NOMO-1 treated with dmso at 0.1 percent for 144 hours (cell line): Measurements from ENCODE around the gene PPP4R2.
"Not testable (repeated sequence)": the region's sequence is repeated elsewhere in the genome, so short reads cannot be mapped to it uniquely, and the experiment has no call there.

ENCODE experiments used
- DNase-seq: peaks from one replicate; lab custom pipeline; 2025; ENCODE audit not compliant: unreplicated experiment; lab: John Stamatoyannopoulos, UW

The PPP4R2 gene

DNA sequence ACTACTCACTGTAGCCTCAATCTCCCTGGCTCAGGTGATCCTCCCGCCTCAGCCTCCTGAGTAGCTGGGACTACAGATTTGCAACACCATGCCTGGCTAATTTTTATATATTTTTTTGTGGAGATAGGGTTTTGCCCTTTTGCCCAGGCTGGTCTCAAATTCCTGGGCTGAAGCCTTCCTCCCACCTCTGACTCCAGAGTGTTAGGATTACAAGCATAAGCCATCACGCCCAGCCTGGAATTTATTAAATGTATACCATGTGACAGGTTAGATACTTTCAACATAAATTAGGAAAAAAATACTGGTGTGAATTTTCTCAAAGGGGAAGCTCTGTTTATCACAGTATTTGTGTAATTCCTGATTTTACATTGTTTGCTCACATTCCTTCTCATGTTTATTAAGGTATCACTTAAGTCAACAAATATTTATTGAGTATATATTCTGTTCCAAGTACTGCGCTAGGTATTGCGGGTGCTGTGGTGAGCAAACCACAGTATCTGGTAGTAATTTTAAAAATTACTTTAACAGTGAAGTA is 24.8 kb downstream of the PPP4R2 start:
- DNase-seq, result no peak

DNA sequence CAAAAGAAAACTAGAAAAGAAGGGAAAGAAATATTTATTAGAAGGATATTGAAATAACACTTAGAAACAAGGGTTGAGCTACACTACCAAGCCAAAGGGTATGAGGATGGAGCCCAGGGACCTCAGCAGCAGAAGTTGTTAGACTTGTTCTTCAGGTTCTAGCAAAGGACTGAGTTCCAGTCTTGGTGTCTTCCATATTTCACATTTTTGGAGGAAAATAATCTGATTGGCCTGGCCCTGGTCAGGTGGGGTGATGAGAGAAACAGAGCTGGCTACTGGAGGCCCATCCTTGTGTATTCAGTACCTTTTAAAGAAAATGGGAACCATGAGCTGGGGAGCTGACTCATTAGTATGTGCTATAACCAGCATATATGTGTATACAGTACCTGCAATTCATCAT is 28.2 kb downstream of the PPP4R2 start:
- DNase-seq, result no peak

DNA sequence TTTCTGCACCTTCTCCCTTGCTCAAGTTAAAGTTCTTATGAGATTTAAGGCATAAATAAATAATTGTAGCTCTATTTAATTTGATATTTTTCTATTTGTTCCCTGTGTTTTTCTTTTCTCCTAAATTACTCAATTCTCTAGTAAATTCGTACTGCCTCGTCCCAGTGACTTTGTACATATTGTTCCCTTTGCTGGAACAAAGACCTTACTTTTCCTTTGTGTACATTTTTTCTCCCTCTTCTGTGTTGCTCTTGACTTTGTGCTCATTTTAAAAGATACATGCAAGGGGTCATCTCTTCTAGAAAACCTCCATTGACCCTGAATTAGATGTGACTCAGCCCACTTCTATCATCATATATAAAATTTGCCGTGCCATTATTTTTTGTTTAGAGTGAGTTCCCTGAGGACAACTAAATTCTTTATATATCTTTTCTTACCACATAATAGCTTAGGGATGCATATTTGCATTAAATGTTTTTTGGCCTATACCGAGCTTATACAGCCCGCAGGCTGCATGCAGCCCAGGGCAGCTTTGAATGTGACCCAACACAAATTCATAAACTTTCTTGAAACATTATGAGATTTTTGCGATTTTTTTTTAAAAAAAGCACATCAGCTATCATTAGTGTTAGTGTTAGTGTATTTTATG is 29.6 kb downstream of the PPP4R2 start:
- DNase-seq, result no peak

DNA sequence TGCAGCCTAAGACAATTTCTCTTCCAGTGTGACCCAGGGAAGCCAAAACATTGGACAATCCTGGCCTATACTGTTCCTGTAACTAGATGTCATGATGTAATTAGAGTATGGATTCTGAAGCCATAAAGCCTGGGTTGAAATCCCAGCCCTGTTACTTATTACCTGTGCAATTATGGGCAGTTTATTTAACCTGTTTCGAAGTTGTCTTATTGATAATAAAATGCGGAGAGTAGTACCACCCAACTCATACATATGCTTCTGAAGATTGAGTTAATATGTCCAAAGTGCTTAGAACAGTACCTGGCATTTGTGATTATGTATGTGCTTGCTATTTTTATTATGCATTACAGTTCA is 30.1 kb downstream of the PPP4R2 start:
- no peak for DNase-seq

DNA sequence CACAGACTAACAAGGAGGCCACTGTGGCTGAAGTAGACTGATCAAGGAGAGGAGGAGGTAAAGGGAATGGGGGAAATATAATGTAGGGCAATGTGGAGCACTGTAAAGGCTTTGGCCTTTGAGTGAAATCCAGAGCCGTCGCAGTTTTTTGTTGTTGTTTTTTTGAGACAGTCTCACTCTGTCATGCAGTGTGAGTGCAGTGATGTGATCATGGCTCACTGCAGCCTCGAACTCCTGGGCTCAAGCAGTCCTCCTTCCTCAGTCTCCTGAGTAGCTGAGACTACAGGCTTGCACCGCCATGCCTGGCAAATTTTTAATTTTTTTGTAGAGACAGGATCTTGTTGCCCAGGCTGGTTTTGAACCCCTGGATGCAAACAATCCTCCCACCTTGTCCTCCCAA is 32.2 kb downstream of the PPP4R2 start:
- DNase-seq, result no peak

DNA sequence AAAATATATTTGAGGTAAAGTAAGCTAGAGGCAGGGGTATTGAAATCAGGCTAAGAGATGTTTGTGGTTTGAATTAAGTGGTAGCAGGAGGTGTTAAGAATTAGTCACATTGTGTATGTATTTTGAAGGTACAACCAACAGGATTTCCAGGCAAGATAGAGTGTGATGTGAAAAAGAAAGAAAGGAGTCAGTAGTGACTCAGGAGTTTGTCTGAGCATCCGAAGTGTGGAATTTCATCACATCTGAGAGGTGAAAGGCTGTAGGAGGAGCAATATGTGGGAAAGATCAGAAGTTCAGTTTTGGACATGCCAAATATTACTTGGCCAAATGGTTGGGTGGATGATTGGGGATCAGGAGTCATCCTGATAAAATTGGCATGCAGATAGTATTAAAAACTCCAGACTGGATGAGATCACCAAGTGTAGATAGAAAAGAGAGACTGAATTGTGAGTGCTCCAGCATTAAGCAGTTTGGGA is 32.7 kb downstream of the PPP4R2 start:
- no peak for DNase-seq

DNA sequence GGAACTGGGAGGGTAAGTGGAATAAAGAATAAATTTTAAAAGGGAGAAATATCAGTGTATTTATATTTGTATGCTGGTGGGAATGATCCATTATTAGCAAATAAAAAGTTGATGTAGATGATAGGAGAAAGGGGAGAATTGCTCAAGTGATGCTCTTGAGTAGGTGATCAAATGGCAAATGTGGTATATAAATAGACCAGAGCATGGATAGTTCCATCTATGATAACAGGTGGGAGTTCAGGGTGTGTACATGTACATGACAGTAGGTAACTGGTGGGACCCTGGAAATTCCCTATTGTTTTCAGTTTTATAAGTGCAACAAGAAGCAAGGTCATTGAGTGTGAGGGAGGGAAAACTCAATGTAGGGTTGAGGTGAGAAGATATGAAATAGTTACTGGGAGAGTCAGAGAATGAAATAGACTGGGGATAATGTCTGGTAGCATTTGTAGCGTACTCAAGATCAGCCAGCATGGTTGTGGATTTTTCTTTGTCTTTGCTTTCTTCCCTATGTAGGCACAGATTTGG is 33.5 kb downstream of the PPP4R2 start:
- DNase-seq, result no peak

DNA sequence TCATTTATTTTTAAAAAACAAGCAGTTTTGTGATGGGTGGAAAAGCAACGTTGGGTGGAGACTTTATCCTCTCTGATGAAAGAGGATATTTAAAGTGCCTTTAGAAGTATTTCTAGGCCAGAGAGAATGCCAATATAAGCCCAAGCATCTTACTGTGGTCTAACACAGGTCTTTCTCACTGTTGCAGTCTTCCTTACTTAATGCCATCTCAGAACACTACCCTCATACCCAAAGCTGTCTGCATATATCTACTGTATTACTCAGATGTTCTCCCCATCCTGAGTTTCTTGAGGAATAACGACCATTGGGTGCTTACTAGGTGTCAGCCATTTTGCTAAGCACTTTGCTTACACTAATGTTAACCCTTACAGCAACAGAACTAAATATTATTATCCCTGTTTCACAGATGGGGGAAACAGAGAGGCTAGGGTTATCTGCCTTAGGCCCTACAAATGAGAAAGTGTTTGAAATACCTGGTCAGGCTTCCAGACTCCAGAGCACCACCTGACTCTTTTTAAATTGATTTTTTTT is 35.0 kb downstream of the PPP4R2 start:
- no peak for DNase-seq

DNA sequence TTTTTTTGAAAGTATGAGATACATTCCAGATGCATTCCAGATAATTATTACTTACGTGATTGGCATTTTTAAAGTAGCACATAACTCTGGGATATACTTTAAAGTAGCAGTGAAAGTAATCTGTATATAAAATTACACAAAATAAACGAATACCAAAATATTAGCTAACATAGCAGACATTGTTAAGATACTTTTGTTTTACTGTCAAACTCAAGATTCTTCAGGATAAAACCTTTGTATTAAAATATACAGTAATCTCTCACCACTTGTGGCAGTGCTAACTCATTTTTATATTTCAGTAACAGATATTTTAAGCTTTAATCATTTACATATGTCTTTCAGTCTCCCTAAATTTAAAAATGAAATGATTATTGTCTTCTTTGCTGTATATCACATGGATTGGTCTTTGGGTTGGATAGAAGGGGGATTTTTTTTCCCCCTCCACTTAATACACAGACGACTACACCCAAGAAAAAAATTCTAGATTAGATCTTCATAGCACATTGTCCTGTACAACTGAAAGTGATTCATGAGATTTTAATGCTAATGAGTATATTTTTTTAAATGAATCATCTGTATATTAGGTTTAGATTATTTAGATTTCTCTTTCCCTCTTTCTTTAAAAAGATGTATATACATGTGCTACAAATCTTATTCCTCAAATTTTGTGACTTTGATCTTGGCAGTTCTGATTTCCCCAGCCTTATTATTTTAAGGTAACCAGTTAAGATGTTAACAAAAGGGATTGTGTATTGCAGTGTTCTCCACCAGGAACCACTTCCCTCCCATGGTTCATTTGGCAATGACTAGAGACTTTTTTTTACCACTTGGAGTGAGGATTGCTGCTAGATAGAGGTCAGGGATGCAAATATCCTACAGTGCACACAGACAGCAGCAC is 40.3 kb downstream of the PPP4R2 start:
- no peak for DNase-seq

DNA sequence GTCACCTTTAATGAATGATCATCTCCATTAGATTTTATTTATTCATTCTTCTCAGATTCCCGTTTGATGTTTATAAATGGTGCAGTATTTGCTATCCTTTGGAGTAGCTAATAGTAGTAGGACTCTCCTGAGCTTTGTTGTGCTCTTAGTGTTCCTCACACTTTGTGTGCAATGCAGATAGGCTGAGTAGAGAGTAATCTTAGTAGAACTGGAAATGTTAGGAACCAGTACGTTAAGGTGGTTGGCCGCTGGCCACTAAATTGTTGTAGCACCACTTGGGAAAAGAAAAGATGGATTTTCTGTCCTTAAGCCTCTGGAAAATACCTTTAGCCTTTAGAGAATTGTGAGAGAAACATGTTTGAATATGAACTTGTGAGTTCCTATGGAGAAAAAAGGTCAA is 44.9 kb downstream of the PPP4R2 start:
- no peak for DNase-seq

DNA sequence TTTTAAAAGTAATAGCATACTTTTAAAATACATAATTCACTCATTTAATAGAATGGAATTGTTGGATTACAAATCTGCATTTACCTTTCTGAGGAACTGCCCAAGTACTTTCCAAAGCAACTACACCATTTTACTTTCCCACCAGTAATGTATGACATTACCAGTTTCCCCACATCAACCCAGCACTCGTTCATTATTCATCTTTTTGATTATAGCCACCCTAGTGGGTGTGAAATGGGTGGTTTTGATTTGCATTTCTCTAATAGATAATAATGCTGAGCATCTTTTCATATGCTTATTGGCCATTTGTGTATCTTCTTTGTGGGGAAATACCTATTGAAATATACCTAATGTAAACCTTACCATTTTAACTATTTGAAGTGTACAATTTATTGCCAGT is 46.8 kb downstream of the PPP4R2 start:
- DNase-seq, result no peak

DNA sequence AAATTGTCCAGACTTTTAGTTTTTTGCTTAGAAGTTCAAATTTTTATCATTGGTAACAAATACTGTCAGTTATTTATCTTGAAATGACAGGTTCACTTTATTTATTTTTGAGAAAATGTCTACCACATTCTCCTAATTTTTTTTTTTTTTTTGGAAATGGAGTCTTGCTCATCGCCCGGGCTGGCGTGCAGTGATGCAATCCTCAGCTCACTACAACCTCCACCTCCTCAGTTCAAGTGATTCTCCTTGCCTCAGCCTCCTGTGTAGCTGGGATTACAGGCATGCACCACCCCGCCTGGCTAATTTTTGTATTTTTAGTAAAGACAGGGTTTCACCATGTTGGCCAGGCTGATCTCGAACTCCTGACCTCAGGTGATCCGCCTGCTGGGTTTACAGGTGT is 48.8 kb downstream of the PPP4R2 start:
- DNase-seq, result no peak

DNA sequence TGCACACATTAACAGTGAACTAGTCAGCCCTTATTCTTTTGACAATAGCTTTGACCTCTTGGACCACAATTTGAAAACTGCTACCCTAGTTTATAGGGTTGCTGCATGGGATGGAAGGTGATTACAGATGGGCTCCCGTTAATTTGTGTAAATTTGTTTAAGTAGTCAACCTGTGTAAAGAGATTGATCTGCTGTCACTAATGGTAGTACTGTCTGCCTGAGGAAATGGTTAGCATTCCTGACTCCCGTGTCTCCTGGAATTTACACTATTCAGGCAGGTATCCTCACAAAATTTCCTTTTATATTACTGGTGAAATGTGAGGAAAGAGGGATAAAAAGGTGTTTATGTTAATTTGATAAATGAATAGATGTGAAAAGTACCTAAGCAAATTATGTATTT is 49.6 kb downstream of the PPP4R2 start:
- no peak for DNase-seq

DNA sequence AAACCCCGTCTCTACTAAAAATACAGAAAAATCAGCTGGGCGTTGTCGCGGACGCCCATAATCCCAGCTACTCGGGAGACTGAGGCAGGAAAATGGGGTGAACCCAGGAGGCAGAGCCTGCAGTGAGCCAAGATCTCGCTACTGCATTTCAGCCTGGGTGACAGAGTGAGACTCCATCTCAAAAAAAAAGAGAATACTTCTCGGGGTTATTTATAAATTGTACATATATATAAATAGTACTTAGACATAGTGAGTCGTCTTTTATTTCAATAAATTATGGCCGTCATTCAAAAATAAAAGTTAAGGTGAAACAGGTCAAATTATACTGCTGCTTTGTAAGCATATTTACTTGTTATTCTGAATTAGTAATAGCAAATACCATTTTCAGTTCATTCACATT is 52.7 kb downstream of the PPP4R2 start:
- DNase-seq, result no peak

DNA sequence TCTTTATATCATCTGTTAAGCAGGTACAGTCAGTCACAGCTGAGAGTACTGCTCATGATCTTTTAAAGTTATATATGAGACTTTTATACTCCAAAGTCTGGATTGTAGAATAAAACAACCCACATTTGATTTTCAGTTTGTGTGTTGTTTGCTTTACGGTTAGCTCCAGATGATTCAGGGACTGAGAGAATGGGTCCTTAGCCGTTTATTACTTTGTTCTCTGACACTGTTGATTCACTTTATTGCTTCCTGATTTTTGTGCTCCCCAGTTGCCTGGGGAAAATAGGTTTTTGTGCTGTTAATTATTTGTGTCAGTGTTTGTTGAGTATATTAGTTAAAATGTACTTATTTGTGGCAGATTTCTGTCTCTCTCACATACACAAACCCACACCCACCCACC is 56.2 kb downstream of the PPP4R2 start:
- no peak for DNase-seq

DNA sequence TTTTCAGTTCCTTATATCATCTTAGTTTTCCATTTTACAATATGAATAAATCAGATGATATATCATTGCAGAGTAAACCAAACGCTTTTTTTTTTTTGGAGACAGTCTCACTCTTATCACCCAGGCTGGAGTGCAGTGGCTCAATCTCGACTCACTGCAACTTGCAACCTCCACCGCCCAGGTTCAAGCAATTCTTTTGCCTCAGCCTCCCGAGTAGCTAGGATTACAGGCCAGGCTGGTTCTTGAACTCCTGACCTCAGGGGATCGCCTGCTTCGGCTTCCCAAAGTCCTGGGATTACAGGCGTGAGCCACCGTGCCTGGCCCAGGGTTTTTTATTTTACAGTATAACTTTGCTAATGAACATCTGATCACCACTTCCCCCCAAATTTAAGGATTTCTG is 59.0 kb downstream of the PPP4R2 start:
- no peak for DNase-seq

DNA sequence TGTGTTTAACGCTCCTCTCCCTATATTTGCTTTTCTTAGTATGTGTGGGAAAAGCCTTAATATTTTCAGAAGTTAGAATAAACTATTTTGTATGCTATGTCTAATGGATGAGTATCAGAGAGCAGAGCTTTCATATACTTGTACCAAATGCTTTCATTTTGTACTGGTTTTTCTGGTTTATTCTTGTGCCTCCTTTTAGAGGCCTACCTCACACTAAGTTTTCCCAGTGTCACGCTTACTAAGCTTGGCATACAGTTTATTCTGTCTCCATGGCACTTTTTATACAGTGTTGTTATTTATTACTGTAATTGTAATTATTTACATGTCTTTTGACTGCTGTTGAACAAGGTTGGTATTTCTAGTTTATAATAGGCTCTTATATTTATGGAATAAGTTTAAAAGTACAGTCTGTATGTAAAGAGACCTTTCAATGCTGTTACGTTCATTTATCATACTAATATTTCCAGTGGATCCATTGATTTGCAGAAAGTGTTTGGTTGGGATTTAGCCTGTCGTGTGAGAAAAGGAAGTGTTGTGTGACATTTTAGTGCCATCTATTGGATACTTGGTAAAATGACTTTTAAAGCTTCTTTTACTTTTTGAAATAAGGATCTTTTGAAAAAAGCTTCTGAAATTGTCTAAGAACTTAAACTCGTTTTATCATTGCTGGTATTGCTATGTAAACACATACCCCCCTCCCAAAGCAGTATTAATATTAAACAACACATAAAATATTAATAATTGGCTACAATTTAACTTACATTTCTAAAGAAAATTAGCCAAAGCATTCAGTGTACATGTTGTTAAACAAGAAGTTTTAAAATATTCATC is 59.6 kb downstream of the PPP4R2 start:
- no peak for DNase-seq

DNA sequence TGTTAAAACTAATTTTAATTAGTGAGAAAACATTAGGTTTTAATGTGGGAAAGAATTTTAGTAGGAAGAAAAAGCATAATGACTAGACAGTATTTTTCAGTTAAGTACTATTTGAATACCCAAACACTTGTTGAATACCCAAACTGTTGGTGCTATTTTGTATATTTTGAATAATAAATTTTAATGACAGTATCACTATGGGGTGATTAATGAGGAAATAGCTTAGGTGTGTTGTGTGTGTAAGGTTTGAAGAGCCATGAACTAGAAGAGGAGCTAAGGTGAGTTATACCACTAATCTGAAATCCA is 60.2 kb downstream of the PPP4R2 start:
- DNase-seq, result no peak

DNA sequence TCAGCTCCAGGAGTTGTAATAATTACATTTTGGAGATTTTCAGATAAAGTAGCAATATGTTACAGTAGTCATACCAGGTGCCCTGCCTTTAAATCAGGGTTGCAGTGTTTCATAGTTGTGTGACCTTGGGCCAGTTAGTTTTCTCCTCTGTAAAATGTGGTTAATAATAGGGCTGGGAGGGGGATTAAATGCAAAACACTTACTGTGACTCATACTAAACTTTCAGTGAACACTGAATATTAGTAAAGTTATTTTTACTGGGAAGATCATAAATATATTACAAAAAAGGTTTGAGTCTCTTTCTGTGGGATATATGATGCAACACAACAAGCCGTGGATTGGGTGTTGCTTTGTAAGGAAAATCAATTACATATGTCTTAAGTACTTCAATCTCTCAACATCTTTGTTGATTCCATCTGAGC is 63.7 kb downstream of the PPP4R2 start:
- DNase-seq, result no peak

DNA sequence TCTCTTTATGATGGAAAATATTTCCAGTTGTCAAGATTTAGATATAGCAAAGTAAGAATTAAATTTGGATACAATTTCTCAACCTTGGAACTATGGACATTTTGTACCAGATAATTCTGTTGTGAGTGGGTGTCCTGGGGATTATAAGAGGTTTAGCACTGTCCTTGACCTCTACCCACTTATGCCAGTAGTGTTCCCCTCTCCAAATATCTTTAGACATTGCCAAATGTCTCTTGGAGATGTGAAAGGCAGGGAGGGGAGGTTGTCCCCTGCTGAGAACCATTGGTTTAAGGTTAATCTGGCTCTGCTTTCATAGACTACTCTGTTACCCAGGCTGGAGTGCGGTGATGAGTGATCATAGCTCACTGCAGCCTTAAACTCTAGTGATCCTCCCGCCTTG is 64.8 kb downstream of the PPP4R2 start, which contains the start of gene EBLN2:
Gene EBLN2 (plus strand): TSS at position 244 of the 400 bp plus-strand sequence. CDS start 423 bp downstream, outside the sequence.
- no peak for DNase-seq

DNA sequence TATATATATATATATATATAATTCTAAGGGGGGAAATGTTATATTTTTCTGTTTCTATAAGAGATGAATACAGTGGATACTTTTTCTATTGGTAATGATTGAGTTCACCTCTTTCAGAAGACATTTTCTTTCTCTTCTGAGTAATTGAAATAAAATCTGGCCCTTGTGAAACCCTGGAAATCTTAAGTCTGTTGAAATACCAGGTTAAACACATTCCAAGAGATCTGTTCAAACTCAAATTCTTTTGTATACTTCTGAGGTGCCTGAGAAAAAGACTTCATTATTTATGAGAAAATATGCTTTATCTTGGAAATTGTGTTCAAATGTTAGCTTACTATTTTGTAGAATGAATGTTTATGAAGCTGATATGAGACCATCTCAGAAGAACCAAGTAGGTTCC is 69.6 kb downstream of the PPP4R2 start:
- not testable (repeated sequence) for DNase-seq
